ENCODE measurements around the gene PRODH2.

PRODH2 gene

DNA sequence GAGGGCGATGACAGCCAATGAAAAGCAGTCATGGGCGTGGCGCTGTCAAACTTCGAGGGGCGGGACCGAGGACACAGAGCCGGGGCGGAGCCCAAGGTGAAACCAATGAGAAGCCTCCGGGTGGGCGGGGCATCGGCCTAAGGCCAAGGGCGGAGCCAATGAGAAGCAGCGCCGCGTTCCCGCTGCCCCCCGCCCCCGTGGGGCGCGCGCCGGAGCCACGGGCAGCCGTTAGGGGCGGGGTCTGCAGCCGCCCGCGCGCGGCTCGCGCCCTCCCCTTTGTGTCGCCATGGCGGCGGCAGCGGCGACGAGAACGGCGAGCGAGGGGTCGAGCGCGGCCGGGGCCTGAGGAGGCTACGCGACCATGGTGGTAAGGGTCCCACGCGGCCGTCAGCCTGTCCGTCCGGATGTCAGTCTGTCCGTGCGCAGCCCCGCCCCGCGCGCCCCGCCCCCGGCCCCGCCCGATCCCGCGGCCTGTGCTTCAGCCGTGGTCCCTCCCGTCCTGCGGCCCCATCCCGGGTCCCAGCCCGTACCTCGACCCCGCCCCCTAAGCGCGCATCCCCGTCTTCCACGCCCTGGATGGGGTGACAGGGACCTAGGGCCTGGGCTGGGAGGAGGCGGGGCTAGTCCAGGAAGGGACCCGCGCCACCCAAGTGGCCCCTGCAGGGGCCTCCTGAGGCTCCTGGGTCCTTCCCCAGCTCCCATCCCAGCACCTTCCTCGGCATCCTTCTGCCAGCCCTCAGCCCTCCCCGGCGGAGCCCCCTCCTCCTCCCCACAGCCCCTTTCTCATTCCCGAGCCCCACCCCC, 37.1 kb downstream of the PRODH2 start, which contains the start of gene ARHGAP33:
TSS of gene ARHGAP33 (plus strand) at position 267 of the 804 bp plus-strand sequence. CDS start at position 362, 95 bp downstream.
- no peaks in the 10 kb centered on the region for H3K27me3 ChIP-seq (ENCODE audit: insufficient read depth, low read length, poor library complexity, severe bottlenecking)
- peaks cover 39% of the 10 kb centered on the region for H3K79me2 ChIP-seq (ENCODE audit: insufficient read depth, low read length)
- peak within 1 kb of the TSS; percentile 95 for H3K4me2 ChIP-seq (ENCODE audit: low read depth, low read length, poor library complexity, severe bottlenecking)
- peak within 1 kb of the TSS; percentile 82 for H2AFZ ChIP-seq (ENCODE audit: low read length)
- H3F3A ChIP-seq (ENCODE audit: low read depth): no peaks in the 10 kb centered on the region
- peaks cover 28% of the 10 kb centered on the region for H3K4me1 ChIP-seq (ENCODE audit: insufficient read depth, low read length, poor library complexity, severe bottlenecking)
- H3K9me2 ChIP-seq (replicated peaks; ENCODE audit: low read depth, low read length): no peaks in the 10 kb centered on the region
- peak within 1 kb of the TSS; percentile 85 for H3K9ac ChIP-seq (ENCODE audit: low read depth, low read length, poor library complexity, severe bottlenecking)
- no peak for TF ChIP-seq EZH2phosphoT487 (IDR thresholded peaks at IDR 0.05; ENCODE audit: borderline replicate concordance)
- peak within 1 kb of the TSS; percentile 96 for H3K4me3 ChIP-seq (ENCODE audit: low read length, poor library complexity, severe bottlenecking)
- peaks cover 8% of the 10 kb centered on the region; the same call in 1 of the 2 replicates for H3K36me3 ChIP-seq (ENCODE audit: insufficient read depth, low read length)
- peaks cover 11% of the 10 kb centered on the region for H4K20me1 ChIP-seq (ENCODE audit: insufficient read depth, low read length, poor library complexity, severe bottlenecking)
- H3K9me3 ChIP-seq (ENCODE audit: insufficient read depth, low read depth, low read length): no peaks in the 10 kb centered on the region

DNA sequence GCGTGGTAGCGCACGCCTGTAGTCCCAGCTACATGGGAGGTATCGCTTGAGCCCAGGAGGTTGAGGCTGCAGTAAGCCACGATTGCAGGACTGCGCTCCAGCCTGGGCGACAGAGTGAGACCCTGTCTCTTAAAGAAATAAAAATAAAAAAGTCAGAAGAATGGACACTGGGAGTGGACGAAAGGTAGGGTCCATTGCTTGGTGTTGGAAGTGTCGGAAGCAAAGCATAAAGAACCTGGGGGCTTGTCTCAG, 37.7 kb downstream of the PRODH2 start:
- Histone ChIP-seq H3K4me1 (ENCODE audit: insufficient read depth, low read length, poor library complexity, severe bottlenecking) (peaks cover 28% of the 10 kb centered on the region), H2AFZ (ENCODE audit: low read length) (peak overlapping the region; percentile 65; the same call in 1 of the 2 replicates), H4K20me1 (ENCODE audit: insufficient read depth, low read length, poor library complexity, severe bottlenecking) (peaks cover 11% of the 10 kb centered on the region), H3K9me3 (ENCODE audit: insufficient read depth, low read depth, low read length) (no peaks in the 10 kb centered on the region), H3K4me3 (ENCODE audit: low read length, poor library complexity, severe bottlenecking) (peak overlapping the region; percentile 96), H3K27me3 (ENCODE audit: insufficient read depth, low read length, poor library complexity, severe bottlenecking) (no peaks in the 10 kb centered on the region), H3K9me2 (replicated peaks; ENCODE audit: low read depth, low read length) (no peaks in the 10 kb centered on the region), H3F3A (ENCODE audit: low read depth) (no peaks in the 10 kb centered on the region), H3K36me3 (ENCODE audit: insufficient read depth, low read length) (peaks cover 4% of the 10 kb centered on the region; the same call in 1 of the 2 replicates), H3K79me2 (ENCODE audit: insufficient read depth, low read length) (peaks cover 39% of the 10 kb centered on the region), H3K4me2 (ENCODE audit: low read depth, low read length, poor library complexity, severe bottlenecking) (peak overlapping the region; percentile 81), H3K9ac (ENCODE audit: low read depth, low read length, poor library complexity, severe bottlenecking) (peak overlapping the region; percentile 40)
- TF ChIP-seq EZH2phosphoT487 (IDR thresholded peaks at IDR 0.05; ENCODE audit: borderline replicate concordance): no peak
- TF ChIP-seq, protein P1, sequence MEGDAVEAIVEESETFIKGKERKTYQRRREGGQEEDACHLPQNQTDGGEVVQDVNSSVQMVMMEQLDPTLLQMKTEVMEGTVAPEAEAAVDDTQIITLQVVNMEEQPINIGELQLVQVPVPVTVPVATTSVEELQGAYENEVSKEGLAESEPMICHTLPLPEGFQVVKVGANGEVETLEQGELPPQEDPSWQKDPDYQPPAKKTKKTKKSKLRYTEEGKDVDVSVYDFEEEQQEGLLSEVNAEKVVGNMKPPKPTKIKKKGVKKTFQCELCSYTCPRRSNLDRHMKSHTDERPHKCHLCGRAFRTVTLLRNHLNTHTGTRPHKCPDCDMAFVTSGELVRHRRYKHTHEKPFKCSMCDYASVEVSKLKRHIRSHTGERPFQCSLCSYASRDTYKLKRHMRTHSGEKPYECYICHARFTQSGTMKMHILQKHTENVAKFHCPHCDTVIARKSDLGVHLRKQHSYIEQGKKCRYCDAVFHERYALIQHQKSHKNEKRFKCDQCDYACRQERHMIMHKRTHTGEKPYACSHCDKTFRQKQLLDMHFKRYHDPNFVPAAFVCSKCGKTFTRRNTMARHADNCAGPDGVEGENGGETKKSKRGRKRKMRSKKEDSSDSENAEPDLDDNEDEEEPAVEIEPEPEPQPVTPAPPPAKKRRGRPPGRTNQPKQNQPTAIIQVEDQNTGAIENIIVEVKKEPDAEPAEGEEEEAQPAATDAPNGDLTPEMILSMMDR (conservative IDR thresholded peaks at IDR 0.05; ENCODE audit: low read length): no peak

DNA sequence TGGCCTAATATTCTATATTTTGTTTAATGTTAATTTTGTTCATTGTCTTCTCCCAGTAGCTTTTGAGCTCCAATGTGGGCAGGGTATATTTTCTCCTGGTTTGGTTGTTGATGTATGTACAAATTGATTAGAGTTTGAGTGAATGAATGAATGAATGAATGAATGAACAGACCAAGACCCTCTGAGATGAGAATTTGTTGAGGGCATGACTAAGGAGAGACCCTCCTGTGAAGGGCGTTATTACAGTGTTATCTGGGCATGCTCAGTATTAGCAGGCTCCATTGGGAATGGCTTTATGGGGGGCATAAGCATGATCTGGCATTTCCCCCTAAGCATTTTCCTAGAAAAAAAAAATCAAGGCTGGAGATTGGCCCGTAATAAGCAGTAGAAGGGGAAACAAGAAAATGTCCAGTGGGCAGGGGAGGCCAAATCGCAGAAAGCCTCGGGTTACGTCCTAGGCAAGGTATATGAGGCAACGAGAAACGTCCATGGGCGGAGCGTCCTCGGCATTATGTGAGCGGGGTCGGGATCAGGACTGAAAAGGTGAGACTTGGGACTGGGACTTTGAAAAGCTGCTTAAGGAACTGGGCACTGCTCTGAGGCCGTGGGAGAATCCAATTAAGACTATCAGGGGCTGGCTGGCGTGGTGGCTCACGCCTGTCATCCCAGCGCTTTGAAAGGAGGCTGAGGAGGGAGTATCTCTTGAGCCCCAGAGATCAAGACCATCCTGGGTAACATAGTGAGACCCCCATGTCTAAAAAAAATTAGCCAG, 38.2 kb downstream of the PRODH2 start:
- H3K9ac ChIP-seq (ENCODE audit: low read depth, low read length, poor library complexity, severe bottlenecking): peak overlapping the region; percentile 40

More for the DNA sequence above, 38.2 kb downstream of the PRODH2 start:
- H3K36me3 ChIP-seq (ENCODE audit: insufficient read depth, low read length): no peaks in the 10 kb centered on the region; the same call in 1 of the 2 replicates
- H3K27me3 ChIP-seq (ENCODE audit: insufficient read depth, low read length, poor library complexity, severe bottlenecking): no peaks in the 10 kb centered on the region
- no peaks in the 10 kb centered on the region for H3K9me3 ChIP-seq (ENCODE audit: insufficient read depth, low read depth, low read length)
- TF ChIP-seq EZH2phosphoT487 (IDR thresholded peaks at IDR 0.05; ENCODE audit: borderline replicate concordance): no peak
- TF ChIP-seq, protein P1 (conservative IDR thresholded peaks at IDR 0.05; ENCODE audit: low read length): no peak
- H4K20me1 ChIP-seq (ENCODE audit: insufficient read depth, low read length, poor library complexity, severe bottlenecking): peaks cover 11% of the 10 kb centered on the region
- no peaks in the 10 kb centered on the region for H3F3A ChIP-seq (ENCODE audit: low read depth)
- peak overlapping the region; percentile 65; the same call in 1 of the 2 replicates for H2AFZ ChIP-seq (ENCODE audit: low read length)
- H3K4me2 ChIP-seq (ENCODE audit: low read depth, low read length, poor library complexity, severe bottlenecking): peak overlapping the region; percentile 81
- peaks cover 28% of the 10 kb centered on the region for H3K4me1 ChIP-seq (ENCODE audit: insufficient read depth, low read length, poor library complexity, severe bottlenecking)
- H3K79me2 ChIP-seq (ENCODE audit: insufficient read depth, low read length): peaks cover 35% of the 10 kb centered on the region
- peak overlapping the region; percentile 96 for H3K4me3 ChIP-seq (ENCODE audit: low read length, poor library complexity, severe bottlenecking)
- no peaks in the 10 kb centered on the region for H3K9me2 ChIP-seq (replicated peaks; ENCODE audit: low read depth, low read length)

All from Loucy (cell line).